ENCODE results near the gene CAMTA1. TPM values are rescaled to one million over a fixed set of nuclear protein-coding genes. Genes with fewer than 3 reads are reported as not detected.

CAMTA1 gene
- total and polyA plus RNA-seq, 4 donors = 18.0 to 93.5 (median 35.8) TPM

- no peak for TF ChIP-seq HNF4A (conservative IDR thresholded peaks at IDR 0.05)
- no peak for TF ChIP-seq ATF3 (IDR thresholded peaks at IDR 0.05)
- TF ChIP-seq NR2F2 (IDR thresholded peaks at IDR 0.05) = no peak
- TF ChIP-seq SP1 (IDR thresholded peaks at IDR 0.05) = no peak
Measured at GRCh38 chr1:6776389-6776788, 8.9 kb upstream of the CAMTA1 start (continued).

- Histone ChIP-seq H3K36me3 (ENCODE audit: control insufficient read depth in 4 of 4, insufficient read depth in 3 of 4, low read depth in 1 of 4, low read length in 3 of 4) (no peaks in the 10 kb centered on the region), H3K27ac (ENCODE audit: low read depth in 1 of 2, low read length in 2 of 2) (no peak overlapping the region), H3K27me3 (ENCODE audit: control insufficient read depth in 4 of 4, insufficient read depth in 4 of 4, low read length in 3 of 4) (no peaks in the 10 kb centered on the region), H3K9me3 (ENCODE audit: control insufficient read depth in 4 of 4, low read length in 3 of 4) (peaks cover 0 to 3% (median 0%) of the 10 kb centered on the region in 4 donors), H3K4me3 (ENCODE audit: low read depth in 1 of 3, low read length in 3 of 3) (no peak overlapping the region), H3K4me1 (ENCODE audit: control insufficient read depth in 4 of 4, insufficient read depth in 4 of 4, low read length in 3 of 4) (no peaks in the 10 kb centered on the region), H3K9ac (ENCODE audit: low read depth in 1 of 2, low read length in 2 of 2) (no peak overlapping the region)
- DNase-seq (ENCODE audit: low spot score) = no peak
- 78% methylated on average over 7 of the region's 7 CpGs for WGBS
- no peak for TF ChIP-seq RAD21 (IDR thresholded peaks at IDR 0.05)
- TF ChIP-seq EGR1 (IDR thresholded peaks at IDR 0.05; ENCODE audit: low read depth in 2 of 2) = no peak
- no peak for TF ChIP-seq YY1 (IDR thresholded peaks at IDR 0.05)
- TF ChIP-seq FOXA1 (IDR thresholded peaks at IDR 0.05) = no peak
- TF ChIP-seq FOXA2 (IDR thresholded peaks at IDR 0.05) = no peak
- no peak for TF ChIP-seq SP1 (IDR thresholded peaks at IDR 0.05)
- no peak for TF ChIP-seq NR2F2 (IDR thresholded peaks at IDR 0.05)
- no peak for TF ChIP-seq ATF3 (IDR thresholded peaks at IDR 0.05)
- no peak for TF ChIP-seq CTCF (IDR thresholded peaks at IDR 0.05; ENCODE audit: low read depth, low read length, missing input control)
- no peak for TF ChIP-seq HNF4A (conservative IDR thresholded peaks at IDR 0.05)
- TF ChIP-seq HNF4G (IDR thresholded peaks at IDR 0.05) = no peak
- TF ChIP-seq REST (IDR thresholded peaks at IDR 0.05) = no peak
Measured at GRCh38 chr1:6776895-6777294, 8.4 kb upstream of the CAMTA1 start.

GRCh38 chr1:6777813-6778212 is 7.4 kb upstream of the CAMTA1 start:
- Histone ChIP-seq H3K9ac (ENCODE audit: low read depth in 1 of 2, low read length in 2 of 2) (no peak overlapping the region), H3K4me1 (ENCODE audit: control insufficient read depth in 4 of 4, insufficient read depth in 4 of 4, low read length in 3 of 4) (no peaks in the 10 kb centered on the region), H3K27me3 (ENCODE audit: control insufficient read depth in 4 of 4, insufficient read depth in 4 of 4, low read length in 3 of 4) (no peaks in the 10 kb centered on the region), H3K27ac (ENCODE audit: low read depth in 1 of 2, low read length in 2 of 2) (no peak overlapping the region), H3K4me3 (ENCODE audit: low read depth in 1 of 3, low read length in 3 of 3) (no peak overlapping the region), H3K9me3 (ENCODE audit: control insufficient read depth in 4 of 4, low read length in 3 of 4) (peaks cover 0 to 3% (median 0%) of the 10 kb centered on the region in 4 donors), H3K36me3 (ENCODE audit: control insufficient read depth in 4 of 4, insufficient read depth in 3 of 4, low read depth in 1 of 4, low read length in 3 of 4) (no peaks in the 10 kb centered on the region)
- WGBS = 86% methylated on average over 7 of the region's 7 CpGs
- TF ChIP-seq NR2F2 (IDR thresholded peaks at IDR 0.05) (no peak), JUND (IDR thresholded peaks at IDR 0.05) (no peak), HNF4G (IDR thresholded peaks at IDR 0.05) (no peak), MAX (IDR thresholded peaks at IDR 0.05) (no peak), GABPA (IDR thresholded peaks at IDR 0.05 in 1 of 2, conservative IDR thresholded peaks at IDR 0.05 in 1 of 2) (no peak), RAD21 (IDR thresholded peaks at IDR 0.05) (no peak), YY1 (IDR thresholded peaks at IDR 0.05) (no peak)
- no peak for DNase-seq (ENCODE audit: low spot score)

All from liver (tissue), 9 donors.